OCI-LY3 (cell line): ENCODE data around the gene CD248.

Experiments used
- CTCF ChIP-seq: fragments of 200-600, 300-600 bp; sonication (generic); IDR thresholded peaks from 2 replicates; pipeline ENCODE4 v1.5.1; 2014; ENCODE audit warnings: antibody characterized with exemption, low read length, low read depth
- EZH2phosphoT487 ChIP-seq: fragments of 200-600 bp; shearing (Covaris generic); IDR thresholded peaks from 2 replicates; pipeline ENCODE4 v1.6.1; 2018; ENCODE audit warnings: antibody characterized with exemption, mixed run types, low read depth

DNA sequence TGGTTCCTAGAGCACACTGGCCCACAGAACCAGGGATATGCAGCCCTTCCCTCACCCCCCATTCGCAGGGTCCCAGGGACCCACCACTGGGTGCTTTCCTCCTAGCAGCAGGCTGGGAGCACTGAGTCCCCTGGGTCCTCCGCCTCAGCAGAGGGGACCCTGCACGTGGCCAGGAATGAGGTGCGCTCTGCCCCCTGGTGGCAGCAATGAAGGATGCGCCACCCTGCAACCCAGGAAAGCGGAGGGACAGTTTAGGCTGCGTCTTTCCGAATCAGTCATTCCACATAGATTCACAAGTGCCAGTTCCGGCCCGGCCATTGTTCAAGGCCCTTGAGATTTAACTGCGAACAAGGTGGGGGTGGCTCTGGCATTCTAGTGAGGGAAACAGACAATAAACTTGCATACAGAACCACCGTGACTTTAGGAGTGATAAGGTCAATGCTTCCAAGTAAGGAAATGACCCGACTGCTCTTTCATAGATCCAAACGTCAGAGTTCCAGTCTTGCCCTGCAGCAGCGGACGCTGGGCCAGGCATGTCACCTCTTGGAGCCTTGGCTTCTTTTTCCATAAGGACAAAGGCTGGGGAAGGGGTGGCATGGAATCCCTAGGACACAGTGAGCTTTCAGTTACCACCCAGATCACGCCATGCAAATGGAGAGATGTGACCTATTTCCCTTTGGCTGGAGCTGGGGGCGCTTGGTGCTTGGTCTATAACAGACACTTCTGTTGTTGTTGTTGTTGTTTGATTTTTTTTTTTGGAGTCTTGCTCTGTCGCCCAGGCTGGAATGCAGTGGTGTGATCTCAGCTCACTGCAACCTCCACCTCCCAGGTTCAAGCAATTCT is 11.7 kb upstream of the CD248 start:
- TF ChIP-seq CTCF (peak; percentile 96), EZH2phosphoT487 (no peak)
